KBM-7 (cell line): Measurements from ENCODE around the gene IFT57.
"Not testable (repeated sequence)": the region's sequence is repeated elsewhere in the genome, so short reads cannot be mapped to it uniquely, and the experiment has no call there.

Experiments used
- DNase-seq: peaks from one replicate; pipeline ENCODE4 v3.0.0-alpha.2; 2015
- in situ Hi-C: fragments of 300-500 bp; cut with MboI; formaldehyde crosslinking; loops from 2 replicates; pipeline ENCODE4 v1.14.3; 2020; ENCODE audit warnings: low sequenced_read_pairs, low pct_unique_long_range_greater_than_20kb, mixed read lengths

The IFT57 gene

GRCh38 chr3:108221911-108222852 lies at the start of gene IFT57:
TSS of gene IFT57 (minus strand) at chr3:108222424. CDS start at chr3:108222322, 102 bp downstream.
- peak; percentile 100 for DNase-seq
- in situ Hi-C loops, result no loop called here

- no peak for DNase-seq
- in situ Hi-C loops, result no loop called here
These were observed 49.4 kb upstream of the IFT57 start for GRCh38 chr3:108271626-108272025.

GRCh38 chr3:108268235-108268634 lies 46.0 kb upstream of the IFT57 start:
- in situ Hi-C loops, result not testable (repeated sequence)

GRCh38 chr3:108264534-108265298 lies 42.5 kb upstream of the IFT57 start:
- in situ Hi-C loops, result not testable (repeated sequence)

More at GRCh38 chr3:108268235-108268634, 46.0 kb upstream of the IFT57 start:
- not testable (repeated sequence) for DNase-seq

GRCh38 chr3:108255131-108255530 lies 32.9 kb upstream of the IFT57 start:
- DNase-seq, result no peak
- in situ Hi-C loops, result no loop called here

More at GRCh38 chr3:108264534-108265298, 42.5 kb upstream of the IFT57 start:
- not testable (repeated sequence) for DNase-seq

GRCh38 chr3:108251844-108252243 lies 29.6 kb upstream of the IFT57 start:
- DNase-seq, result no peak
- in situ Hi-C loops, result no loop called here

- in situ Hi-C loops, result no loop called here
- DNase-seq, result no peak
These were observed 29.0 kb upstream of the IFT57 start for GRCh38 chr3:108251265-108251664.

GRCh38 chr3:108250626-108251025 lies 28.4 kb upstream of the IFT57 start:
- in situ Hi-C loops, result no loop called here
- no peak for DNase-seq

GRCh38 chr3:108243243-108243642 lies 21.0 kb upstream of the IFT57 start:
- DNase-seq, result no peak
- in situ Hi-C loops, result no loop called here

GRCh38 chr3:108242776-108243175 lies 20.6 kb upstream of the IFT57 start:
- in situ Hi-C loops, result no loop called here
- no peak for DNase-seq

- in situ Hi-C loops, result no loop called here
- DNase-seq, result no peak
These were observed 19.5 kb upstream of the IFT57 start for GRCh38 chr3:108241721-108242120.

GRCh38 chr3:108241146-108241545 lies 18.9 kb upstream of the IFT57 start:
- in situ Hi-C loops, result no loop called here
- no peak for DNase-seq

GRCh38 chr3:108239082-108239481 lies 16.9 kb upstream of the IFT57 start:
- DNase-seq, result peak; percentile 28
- in situ Hi-C loops, result no loop called here

- no peak for DNase-seq
- in situ Hi-C loops, result no loop called here
These were observed 13.1 kb upstream of the IFT57 start for GRCh38 chr3:108235290-108235689.

- in situ Hi-C loops, result no loop called here
- DNase-seq, result no peak
These were observed 12.2 kb upstream of the IFT57 start for GRCh38 chr3:108234387-108234957.

GRCh38 chr3:108228286-108228685 lies 6.1 kb upstream of the IFT57 start:
- DNase-seq, result no peak
- in situ Hi-C loops, result no loop called here

- no peak for DNase-seq
- in situ Hi-C loops, result no loop called here
These were observed 4.9 kb upstream of the IFT57 start for GRCh38 chr3:108227131-108227530.

GRCh38 chr3:108225221-108225620 lies 3.0 kb upstream of the IFT57 start:
- DNase-seq, result no peak
- in situ Hi-C loops, result no loop called here

GRCh38 chr3:108223928-108224327 lies 1.7 kb upstream of the IFT57 start:
- in situ Hi-C loops, result no loop called here
- peak; percentile 69 for DNase-seq
